CD8-positive, alpha-beta memory T cell (primary cell): ENCODE measurements around the gene GPSM1. TPM values are rescaled to one million over a fixed set of nuclear protein-coding genes. Genes with fewer than 3 reads are reported as not detected.
"Not testable (repeated sequence)": the region's sequence is repeated elsewhere in the genome, so short reads cannot be mapped to it uniquely, and the experiment has no call there.

ENCODE experiments used
- CTCF ChIA-PET: fragments of 350-600 bp; sonication (Branson Sonifier 250); formaldehyde crosslinking; loops from one replicate; lab custom pipeline; 2021; ENCODE audit warnings: antibody characterized with exemption; lab: Charles Lee
- POLR2A ChIA-PET: fragments of 350-600 bp; sonication (Branson Sonifier 250); formaldehyde crosslinking; loops from one replicate; lab custom pipeline; 2021; ENCODE audit warnings: antibody characterized with exemption; lab: Charles Lee
- DNase-seq, 5 donors: peaks; one replicate each; pipeline versions ENCODE4 v3.0.0 to v3.0.0-alpha.2; 2020 to 2022; ENCODE audit warnings: mixed read lengths in 1 of 5
- H3K27ac ChIP-seq: one replicate; pipeline ENCODE4 v1.7.0; 2013; ENCODE audit warnings: low read depth, mild to moderate bottlenecking, low read length, moderate library complexity
- H3K27me3 ChIP-seq: 2 replicates; pipeline ENCODE4 v1.7.0; 2013; ENCODE audit warnings: low read length, mild to moderate bottlenecking; ENCODE audit not compliant: insufficient read depth, poor library complexity, severe bottlenecking
- H3K36me3 ChIP-seq: 2 replicates; pipeline ENCODE4 v1.7.0; 2013; ENCODE audit warnings: mild to moderate bottlenecking, low read length, moderate library complexity; ENCODE audit not compliant: insufficient read depth
- H3K4me1 ChIP-seq: 2 replicates; pipeline ENCODE4 v1.7.0; 2013; ENCODE audit warnings: mild to moderate bottlenecking, low read length, moderate library complexity; ENCODE audit not compliant: insufficient read depth
- H3K4me3 ChIP-seq: 2 replicates; pipeline ENCODE4 v1.7.0; 2013; ENCODE audit warnings: mild to moderate bottlenecking, low read length
- H3K9me3 ChIP-seq: 2 replicates; pipeline ENCODE4 v1.7.0; 2013; ENCODE audit warnings: mild to moderate bottlenecking, low read length
- H3K27ac Mint-ChIP-seq, 8 donors: one replicate each; pipeline ENCODE4 v1.8.0; 2020 to 2021; ENCODE audit warnings: mixed read lengths in 8 of 8, mild to moderate bottlenecking in 6 of 8, inconsistent platforms in 3 of 8, moderate library complexity in 3 of 8
- H3K27me3 Mint-ChIP-seq, 2 donors: one replicate each; pipeline ENCODE4 v1.8.0; 2020 to 2021; ENCODE audit warnings: mixed read lengths in 2 of 2, mild to moderate bottlenecking in 1 of 2, moderate library complexity in 1 of 2
- H3K36me3 Mint-ChIP-seq, 3 donors: one replicate each; pipeline ENCODE4 v1.8.0; 2020 to 2021; ENCODE audit warnings: mixed read lengths in 3 of 3, inconsistent platforms in 1 of 3, mild to moderate bottlenecking in 1 of 3
- H3K4me1 Mint-ChIP-seq, 3 donors: one replicate each; pipeline ENCODE4 v1.8.0; 2020 to 2021; ENCODE audit warnings: mixed read lengths in 3 of 3, inconsistent platforms in 1 of 3, mild to moderate bottlenecking in 1 of 3
- H3K4me3 Mint-ChIP-seq, 7 donors: one replicate each; pipeline ENCODE4 v1.8.0; 2020 to 2021; ENCODE audit warnings: mixed read lengths in 7 of 7, mild to moderate bottlenecking in 6 of 7, moderate library complexity in 4 of 7, inconsistent platforms in 2 of 7
- H3K9me3 Mint-ChIP-seq, 5 donors: one replicate each; pipeline ENCODE4 v1.8.0; 2020 to 2022; ENCODE audit warnings: mixed read lengths in 5 of 5, mild to moderate bottlenecking in 3 of 5, moderate library complexity in 2 of 5, inconsistent platforms in 1 of 5
- polyA plus RNA-seq: library from polyadenylated mRNA; unstranded; fragments of 300-500 nt; fragmentation: Illumina TruSeq; gene quantifications from one replicate; pipeline ENCODE4 v1.2.3, GENCODE V29; 2021
- total RNA-seq, 2 experiments: library from RNA; stranded (reverse); gene quantifications; one replicate each; pipeline ENCODE4 v1.2.3, GENCODE V29; 2021

Gene GPSM1
- total and polyA plus RNA-seq, 3 experiments from 2014 or later: 1.7 to 7.5 (median 6.8) TPM

DNA sequence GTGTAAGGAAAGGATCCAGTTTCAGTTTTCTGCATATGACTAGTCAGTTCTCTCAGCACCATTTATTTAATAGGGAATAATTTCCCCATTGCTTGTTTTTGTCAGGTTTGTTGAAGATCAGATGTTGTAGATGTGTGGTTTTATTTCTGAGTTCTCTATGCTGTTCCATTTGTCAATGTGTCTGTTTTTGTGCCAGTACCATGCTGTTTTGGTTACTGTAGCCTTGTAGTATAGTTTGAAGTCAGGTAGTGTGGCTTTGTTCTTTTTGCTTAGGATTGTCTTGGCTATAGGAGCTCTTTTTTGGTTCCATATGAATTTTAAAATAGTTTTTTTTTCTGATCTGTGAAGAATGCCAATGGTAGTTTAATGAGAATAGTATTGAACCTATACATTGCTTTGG is 6.4 kb upstream of the GPSM1 start:
- CTCF ChIA-PET, H3K4me3 ChIP-seq, H3K27me3 Mint-ChIP-seq, DNase-seq, H3K4me3 Mint-ChIP-seq, H3K9me3 Mint-ChIP-seq, H3K27ac ChIP-seq, H3K27me3 ChIP-seq, H3K36me3 Mint-ChIP-seq, H3K4me1 ChIP-seq, H3K36me3 ChIP-seq, H3K9me3 ChIP-seq, POLR2A ChIA-PET: not testable (repeated sequence)
- H3K27ac Mint-ChIP-seq: peak overlapping the region in 2 of 8 donors; percentile 10 to 57
- peaks cover 9 to 11% (median 10%) of the 10 kb centered on the region in 3 donors for H3K4me1 Mint-ChIP-seq

DNA sequence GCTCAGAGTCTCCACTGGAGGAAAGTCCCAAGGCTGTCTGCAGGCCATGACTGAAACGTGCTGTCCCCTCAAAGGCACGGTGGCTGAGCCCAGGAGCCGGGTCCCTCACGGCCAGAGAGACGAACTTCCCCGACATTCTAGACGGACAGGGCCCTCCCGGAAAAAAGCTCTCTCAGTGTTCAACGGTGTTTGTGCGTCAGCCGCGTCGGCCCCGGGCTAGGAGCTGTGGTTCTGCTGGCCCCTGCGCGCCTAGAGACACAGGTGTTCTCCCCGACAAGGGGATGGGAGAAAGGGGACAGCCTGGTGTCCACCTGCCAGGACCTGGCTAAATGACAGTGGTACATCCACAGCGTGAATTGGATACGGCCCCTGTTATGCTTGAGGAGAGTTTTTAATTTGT is 5.8 kb upstream of the GPSM1 start:
- no peaks in the 10 kb centered on the region for H3K36me3 ChIP-seq
- H3K27me3 ChIP-seq: no peaks in the 10 kb centered on the region
- H3K9me3 Mint-ChIP-seq: peaks cover 0 to 2% (median 0%) of the 10 kb centered on the region in 5 donors
- no peaks in the 10 kb centered on the region for H3K4me1 ChIP-seq
- ChIA-PET CTCF (no interaction called here), POLR2A (no interaction called here)
- H3K27me3 Mint-ChIP-seq: peaks cover 0 to 3% of the 10 kb centered on the region in 2 donors
- no peaks in the 10 kb centered on the region for H3K9me3 ChIP-seq
- peaks cover 3 to 5% (median 4%) of the 10 kb centered on the region in 3 donors for H3K4me1 Mint-ChIP-seq
- H3K4me3 ChIP-seq: no peak overlapping the region
- no peak for DNase-seq
- no peaks in the 10 kb centered on the region for H3K36me3 Mint-ChIP-seq
- no peak overlapping the region for H3K4me3 Mint-ChIP-seq
- no peak overlapping the region for H3K27ac Mint-ChIP-seq
- no peak overlapping the region for H3K27ac ChIP-seq

DNA sequence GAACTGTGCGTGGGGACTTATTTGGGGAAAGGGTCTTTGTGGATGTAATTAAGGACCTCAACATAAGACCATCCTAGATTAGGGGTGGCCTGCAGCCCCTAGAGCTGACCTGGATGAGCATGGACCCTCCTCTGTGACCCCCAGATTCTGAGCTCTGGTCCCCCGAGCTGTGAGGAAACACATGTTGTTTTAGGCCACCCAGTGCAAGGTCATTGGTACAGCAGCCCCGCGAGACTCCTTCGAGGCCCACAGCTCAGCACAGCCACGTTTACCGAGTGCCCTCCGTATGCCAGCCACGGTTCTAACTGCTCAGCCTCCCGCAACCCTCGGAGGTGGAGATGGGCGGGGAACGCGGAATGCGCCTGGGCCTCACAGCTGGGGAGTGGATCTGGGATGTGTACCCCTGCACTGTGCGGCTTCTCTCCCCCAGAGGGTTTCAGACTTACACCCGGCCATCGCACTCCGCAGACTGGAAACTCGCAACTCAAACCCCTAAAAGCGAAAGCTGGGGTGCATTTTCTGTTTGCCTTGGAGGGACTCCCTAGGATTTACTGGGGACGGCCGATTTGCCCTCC is 4.5 kb upstream of the GPSM1 start:
- H3K36me3 ChIP-seq: no peaks in the 10 kb centered on the region
- no peaks in the 10 kb centered on the region for H3K27me3 ChIP-seq
- Mint-ChIP-seq H3K27me3 (peaks cover 0 to under 1% of the 10 kb centered on the region in 2 donors), H3K4me3 (peak overlapping the region in 1 of 7 donors; percentile 30), H3K9me3 (no peaks in the 10 kb centered on the region), H3K4me1 (no peaks in the 10 kb centered on the region), H3K36me3 (no peaks in the 10 kb centered on the region), H3K27ac (no peak overlapping the region)
- ChIA-PET CTCF (no interaction called here), POLR2A (no interaction called here)
- H3K4me3 ChIP-seq: no peak overlapping the region
- no peak for DNase-seq
- H3K9me3 ChIP-seq: no peaks in the 10 kb centered on the region
- peaks cover 4% of the 10 kb centered on the region for H3K4me1 ChIP-seq
- no peak overlapping the region for H3K27ac ChIP-seq

DNA sequence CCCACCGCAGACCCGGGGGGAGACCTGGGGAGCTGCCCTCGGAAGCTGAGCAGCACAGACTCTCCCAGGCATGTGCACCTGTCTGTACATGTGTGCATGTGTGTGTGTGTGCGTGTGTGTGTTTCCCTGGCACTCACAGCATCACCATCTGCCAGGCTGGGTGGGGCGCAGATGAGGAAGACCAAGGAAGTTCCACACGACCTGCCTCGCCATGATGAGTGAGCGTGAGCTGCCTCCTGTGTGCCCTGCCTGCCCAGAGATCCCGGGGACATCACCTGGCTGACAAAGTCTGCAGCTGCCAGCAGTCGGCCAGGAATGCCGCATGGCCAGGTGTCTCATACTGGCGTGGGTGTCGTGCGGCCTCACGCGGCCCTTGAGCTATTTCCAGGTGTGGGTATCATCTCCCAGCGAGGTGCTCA is 4.0 kb upstream of the GPSM1 start:
- POLR2A ChIA-PET: no interaction called here

DNA sequence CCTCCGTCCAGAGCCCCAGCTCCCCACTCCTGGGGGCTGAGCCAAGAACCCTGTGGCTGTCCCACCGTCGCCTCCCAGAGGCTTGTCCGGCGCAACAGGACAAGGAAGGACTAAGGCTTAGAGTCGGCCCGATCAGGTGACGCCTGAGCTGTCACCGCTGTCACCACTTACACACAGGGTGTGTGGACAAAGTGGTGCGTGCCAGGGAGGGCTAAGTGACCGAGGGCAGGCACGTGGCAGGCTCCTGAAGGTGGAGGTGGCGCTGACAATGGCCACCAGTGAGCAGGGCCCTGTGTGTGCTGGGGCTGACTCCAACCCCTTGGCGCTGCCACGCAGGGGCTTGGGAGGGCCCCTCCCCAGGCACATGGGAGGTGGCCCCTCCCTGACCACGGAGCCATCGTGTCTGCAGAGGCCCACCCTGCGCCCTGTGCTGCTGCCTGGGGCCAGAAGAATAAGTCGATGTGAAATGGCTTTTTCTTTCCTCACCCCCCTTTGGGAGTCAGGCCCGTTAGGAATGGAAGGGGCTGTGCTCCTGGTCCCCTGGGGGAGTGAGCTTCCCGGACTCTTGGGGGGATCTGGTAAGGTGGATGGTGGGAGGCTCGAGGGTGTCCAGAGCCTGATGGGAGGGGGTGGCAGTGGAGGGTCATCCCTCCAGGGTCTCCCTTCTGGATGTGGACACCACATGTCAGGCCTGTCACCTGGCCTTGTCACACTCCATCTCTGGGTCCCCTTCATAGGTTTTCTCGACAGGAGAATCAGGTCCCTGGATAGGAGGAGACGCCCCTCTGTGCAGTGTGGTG is 2.6 kb upstream of the GPSM1 start:
- H3K27me3 ChIP-seq: no peaks in the 10 kb centered on the region

More for the DNA sequence above, 4.0 kb upstream of the GPSM1 start:
- no peaks in the 10 kb centered on the region for H3K27me3 ChIP-seq
- H3K4me1 ChIP-seq: peaks cover 8% of the 10 kb centered on the region
- no peaks in the 10 kb centered on the region for H3K4me1 Mint-ChIP-seq
- H3K4me3 Mint-ChIP-seq: peak overlapping the region in 1 of 7 donors; percentile 30
- H3K9me3 ChIP-seq: no peaks in the 10 kb centered on the region
- no peaks in the 10 kb centered on the region for H3K36me3 Mint-ChIP-seq
- H3K9me3 Mint-ChIP-seq: no peaks in the 10 kb centered on the region
- DNase-seq: no peak
- CTCF ChIA-PET: interaction anchor here (0.9 kb wide), 1 partner anchor 11 kb away, joined by 3 read pairs; no protein-coding TSS in a partner anchor
- H3K36me3 ChIP-seq: no peaks in the 10 kb centered on the region
- H3K27me3 Mint-ChIP-seq: no peaks in the 10 kb centered on the region
- H3K4me3 ChIP-seq: no peak overlapping the region
- H3K27ac Mint-ChIP-seq: no peak overlapping the region
- no peak overlapping the region for H3K27ac ChIP-seq

DNA sequence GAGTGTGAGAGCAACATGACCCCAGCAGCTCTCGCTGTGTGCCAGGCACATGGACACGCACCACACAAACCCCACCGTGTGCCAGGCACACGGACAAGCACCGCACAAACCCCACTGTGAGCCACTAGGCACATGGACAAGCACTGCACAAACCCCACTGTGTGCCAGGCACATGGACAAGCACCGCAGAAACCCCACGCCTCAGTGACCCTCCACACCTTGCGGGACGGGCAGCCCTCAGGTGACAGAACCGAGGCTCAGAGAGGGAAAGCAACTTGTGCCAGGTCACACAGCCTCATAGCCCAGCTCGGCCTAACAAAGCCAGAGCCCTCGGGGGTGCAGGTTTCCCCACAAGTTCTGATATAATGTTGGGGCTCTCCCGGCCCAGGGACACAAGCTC is 2.0 kb upstream of the GPSM1 start:
- Mint-ChIP-seq H3K4me3 (peak overlapping the region in 3 of 7 donors; percentile 5 to 69 (median 19)), H3K36me3 (no peaks in the 10 kb centered on the region), H3K4me1 (peaks cover 0 to 4% (median 3%) of the 10 kb centered on the region in 3 donors), H3K27ac (no peak overlapping the region), H3K9me3 (no peaks in the 10 kb centered on the region), H3K27me3 (no peaks in the 10 kb centered on the region)
- Histone ChIP-seq H3K27me3 (no peaks in the 10 kb centered on the region), H3K9me3 (no peaks in the 10 kb centered on the region), H3K4me3 (no peak overlapping the region), H3K27ac (no peak overlapping the region), H3K36me3 (no peaks in the 10 kb centered on the region), H3K4me1 (peaks cover 12% of the 10 kb centered on the region)
- ChIA-PET CTCF (no interaction called here), POLR2A (no interaction called here)
- DNase-seq: no peak

More for the DNA sequence above, 2.6 kb upstream of the GPSM1 start:
- H3K4me1 Mint-ChIP-seq: peaks cover 0 to 4% (median 3%) of the 10 kb centered on the region in 3 donors
- no peaks in the 10 kb centered on the region for H3K9me3 Mint-ChIP-seq
- no peaks in the 10 kb centered on the region for H3K27me3 Mint-ChIP-seq
- Histone ChIP-seq H3K4me1 (peaks cover 12% of the 10 kb centered on the region), H3K27ac (no peak overlapping the region), H3K9me3 (no peaks in the 10 kb centered on the region), H3K4me3 (no peak overlapping the region), H3K36me3 (no peaks in the 10 kb centered on the region)
- POLR2A ChIA-PET: no interaction called here
- H3K36me3 Mint-ChIP-seq: no peaks in the 10 kb centered on the region
- CTCF ChIA-PET: no interaction called here
- H3K27ac Mint-ChIP-seq: no peak overlapping the region
- no peak for DNase-seq
- peak overlapping the region in 1 of 7 donors; percentile 69 for H3K4me3 Mint-ChIP-seq

DNA sequence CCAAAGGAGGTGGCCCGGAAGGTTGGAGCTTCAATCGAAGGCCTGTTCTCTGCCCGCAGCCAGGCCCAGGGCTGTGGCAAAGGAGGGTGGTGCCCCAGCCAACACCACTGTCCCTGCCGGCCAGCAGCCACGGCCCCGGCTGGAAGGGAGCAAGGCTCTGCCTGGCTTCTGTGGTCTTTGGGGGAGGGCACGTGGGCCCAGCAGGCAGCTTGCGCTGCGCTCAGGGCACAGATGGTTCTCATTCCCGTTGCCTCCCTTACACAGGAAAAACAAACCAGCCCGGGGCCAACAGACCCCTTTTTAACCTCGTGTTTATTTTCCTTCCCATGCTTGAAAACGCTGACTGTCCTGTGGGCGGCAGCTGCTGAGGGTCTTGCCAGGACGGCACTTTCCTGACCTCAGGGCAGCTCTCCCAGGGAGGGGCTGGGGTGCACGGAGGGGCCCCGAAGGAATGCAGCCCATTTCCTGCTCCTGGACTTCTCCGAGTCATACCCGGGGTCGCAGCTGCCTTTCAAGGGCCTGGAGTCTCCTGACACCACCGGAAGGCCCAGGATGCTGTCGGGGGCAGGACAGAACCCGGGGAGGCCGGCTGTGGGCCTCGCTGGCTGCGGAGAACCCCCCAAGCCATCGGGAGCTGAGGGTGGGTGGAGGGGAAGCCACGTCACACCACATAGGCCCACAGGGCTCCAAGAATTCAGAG is 1.1 kb upstream of the GPSM1 start:
- peak overlapping the region in 3 of 7 donors; percentile 19 to 85 (median 64) for H3K4me3 Mint-ChIP-seq
- H3K4me1 Mint-ChIP-seq: peaks cover 0 to 4% (median 3%) of the 10 kb centered on the region in 3 donors
- no peaks in the 10 kb centered on the region for H3K27me3 Mint-ChIP-seq
- no peaks in the 10 kb centered on the region for H3K36me3 Mint-ChIP-seq
- Histone ChIP-seq H3K4me3 (no peak overlapping the region), H3K36me3 (no peaks in the 10 kb centered on the region), H3K4me1 (peaks cover 12% of the 10 kb centered on the region), H3K27ac (no peak overlapping the region), H3K9me3 (no peaks in the 10 kb centered on the region), H3K27me3 (no peaks in the 10 kb centered on the region)
- POLR2A ChIA-PET: no interaction called here
- CTCF ChIA-PET: no interaction called here
- no peaks in the 10 kb centered on the region for H3K9me3 Mint-ChIP-seq
- H3K27ac Mint-ChIP-seq: no peak overlapping the region
- DNase-seq: no peak
